IMR-90 (cell line): ENCODE measurements around the gene PITPNC1.
"Not testable (repeated sequence)": the region's sequence is repeated elsewhere in the genome, so short reads cannot be mapped to it uniquely, and the experiment has no call there.

Experiments
- MAZ ChIP-seq: IDR thresholded peaks from 2 replicates; pipeline ENCODE4 v1.6.1; 2012; ENCODE audit warnings: low read depth, mild to moderate bottlenecking, low read length, improper control_type of control experiment, moderate library complexity, borderline replicate concordance
- POLR2A ChIP-seq: IDR thresholded peaks from 2 replicates; pipeline ENCODE4 v1.6.1; 2012; ENCODE audit warnings: mild to moderate bottlenecking, low read depth, low read length

GRCh38 chr17:67727152-67728039 is 350.3 kb downstream of the PITPNC1 start:
- not testable (repeated sequence) for TF ChIP-seq POLR2A, MAZ
